GM12878 (cell line): ENCODE data around the gene OSER1. TPM values are rescaled to one million over a fixed set of nuclear protein-coding genes. Genes with fewer than 3 reads are reported as not detected.

ENCODE experiments used
- ATAC-seq: fragments of 200-7000 bp; cut with Tn5 transposase; 3 replicates; pipeline ENCODE4 v1.9.1; 2020; ENCODE audit warnings: mild to moderate bottlenecking, moderate library complexity
- BruUV-seq: library from RNA; stranded (reverse); fragments of 400-500 nt; replicated peaks from 2 replicates; lab custom pipeline; 2021; lab: Mats Ljungman, UMichigan
- CTCF ChIA-PET: fragments of 300-600 bp; sonication (Branson Sonifier 250); formaldehyde crosslinking; extraction: SDS; loops from one replicate; lab custom pipeline; 2021; ENCODE audit warnings: inconsistent platforms; lab: Yijun Ruan, JAX
- POLR2A ChIA-PET: fragments of 350-600 bp; formaldehyde crosslinking; extraction: SDS; loops from one replicate; lab custom pipeline; 2021; ENCODE audit warnings: inconsistent platforms; lab: Charles Lee
- RAD21 ChIA-PET: fragments of 300-600 bp; sonication (Branson Sonifier 250); formaldehyde crosslinking; loops from one replicate; lab custom pipeline; 2023; ENCODE audit warnings: antibody characterized with exemption; ENCODE audit not compliant: unreplicated experiment; lab: Charles Lee
- SMC1A ChIA-PET: fragments of 300-600 bp; sonication (Branson Sonifier 250); formaldehyde crosslinking; loops from one replicate; lab custom pipeline; 2023; ENCODE audit not compliant: unreplicated experiment, uncharacterized antibody; lab: Charles Lee
- DNase-seq: peaks from one replicate; pipeline ENCODE4 v3.0.0-alpha.2; 2011; ENCODE audit warnings: low read depth, low spot score
- FAIRE-seq: peaks from 3 replicates; lab custom pipeline; 2011; peaks lifted over from hg19 to GRCh38; lab: Jason Lieb, UNC
- H2AFZ ChIP-seq: 2 replicates; pipeline ENCODE4 v1.6.0; 2011; ENCODE audit warnings: low read depth, low read length, control low read depth; ENCODE audit not compliant: control insufficient read depth
- H3K27ac ChIP-seq: 2 replicates; pipeline ENCODE4 v1.5.1; 2011; ENCODE audit warnings: control low read depth; ENCODE audit not compliant: control insufficient read depth, insufficient read depth
- H3K27me3 ChIP-seq, 2 experiments: replicated peaks in 1 of 2; 2 replicates each; pipeline versions ENCODE4 v1.6.0 to v1.6.1; 2011; ENCODE audit warnings: low read length in 1 of 2; ENCODE audit not compliant: control insufficient read depth in 2 of 2, insufficient read depth in 2 of 2
- H3K36me3 ChIP-seq, 2 experiments: 2 replicates each; pipeline ENCODE4 v1.5.1; 2011; ENCODE audit warnings: low read length in 1 of 2; ENCODE audit not compliant: control insufficient read depth in 2 of 2, insufficient read depth in 2 of 2
- H3K4me1 ChIP-seq: 2 replicates; pipeline ENCODE4 v1.6.1; 2011; ENCODE audit warnings: mild to moderate bottlenecking, low read length, moderate library complexity, mixed read lengths; ENCODE audit not compliant: control insufficient read depth, insufficient read depth
- H3K4me2 ChIP-seq: 2 replicates; pipeline ENCODE4 v1.6.0; 2011; ENCODE audit warnings: control low read depth; ENCODE audit not compliant: control insufficient read depth, insufficient read depth
- H3K4me3 ChIP-seq: fragments of 200-600 bp; sonication (generic); 2 replicates; pipeline ENCODE4 v1.5.1; 2016
- H3K79me2 ChIP-seq: 2 replicates; pipeline ENCODE4 v1.6.0; 2011; ENCODE audit warnings: low read length; ENCODE audit not compliant: control insufficient read depth, insufficient read depth
- H3K9ac ChIP-seq: 2 replicates; pipeline ENCODE4 v1.8.0; 2011; ENCODE audit warnings: low read length, control low read depth, mixed read lengths; ENCODE audit not compliant: control insufficient read depth, insufficient read depth
- H3K9me3 ChIP-seq: replicated peaks from 3 replicates; pipeline ENCODE4 v1.5.1; 2011; ENCODE audit warnings: mild to moderate bottlenecking, low read length; ENCODE audit not compliant: control insufficient read depth, insufficient read depth
- H4K20me1 ChIP-seq: 2 replicates; pipeline ENCODE4 v1.6.0; 2011; ENCODE audit not compliant: control insufficient read depth, insufficient read depth
- IRF4 ChIP-seq: IDR thresholded peaks from 2 replicates; pipeline ENCODE4 v1.6.1; 2011; ENCODE audit warnings: low read depth, low read length
- MLLT1 ChIP-seq: fragments of 450-650 bp; IDR thresholded peaks from 2 replicates; pipeline ENCODE4 v1.6.1; 2016; ENCODE audit warnings: mild to moderate bottlenecking
- MTA3 ChIP-seq: IDR thresholded peaks from 2 replicates; pipeline ENCODE4 v1.6.1; 2012; ENCODE audit warnings: low read length, inconsistent platforms, borderline replicate concordance
- MYB ChIP-seq: fragments of 150-350 bp; IDR thresholded peaks from 2 replicates; pipeline ENCODE4 v1.6.1; 2014; ENCODE audit warnings: mild to moderate bottlenecking, low read depth, low read length, borderline replicate concordance
- NR2C1 ChIP-seq: fragments of 450-650 bp; IDR thresholded peaks from 2 replicates; pipeline ENCODE4 v1.6.1; 2017; ENCODE audit warnings: antibody characterized with exemption, mild to moderate bottlenecking, moderate library complexity
- PAX8 ChIP-seq: fragments of 450-650 bp; IDR thresholded peaks from 2 replicates; pipeline ENCODE4 v1.6.1; 2017; ENCODE audit warnings: mild to moderate bottlenecking, moderate library complexity
- PKNOX1 ChIP-seq: fragments of 450-650 bp; IDR thresholded peaks from 2 replicates; pipeline ENCODE4 v1.6.1; 2016; ENCODE audit warnings: mild to moderate bottlenecking
- SP1 ChIP-seq: IDR thresholded peaks from one replicate; pipeline ENCODE4 v1.6.1; 2011; ENCODE audit warnings: low read depth, low read length
- TARDBP ChIP-seq: IDR thresholded peaks from 2 replicates; pipeline ENCODE4 v1.6.1; 2016; ENCODE audit warnings: borderline replicate concordance
- ZNF207 ChIP-seq: fragments of 450-650 bp; IDR thresholded peaks from 2 replicates; pipeline ENCODE4 v1.6.1; 2014; ENCODE audit warnings: antibody characterized with exemption, mild to moderate bottlenecking, borderline replicate concordance
- ZNF217 ChIP-seq: fragments of 450-650 bp; IDR thresholded peaks from 2 replicates; pipeline ENCODE4 v1.6.1; 2017; ENCODE audit warnings: antibody characterized with exemption, mild to moderate bottlenecking
- WGBS: methylation state at CpG from one replicate; pipeline ENCODE4 v1.1.6; 2016; ENCODE audit warnings: low lambda C conversion rate; ENCODE audit not compliant: insufficient replicate concordance, insufficient coverage; ENCODE audit errors: missing lambda C conversion rate; 5-methylcytosine and 5-hydroxymethylcytosine counted together
- in situ Hi-C: fragments of 300-500 bp; cut with MboI; formaldehyde crosslinking; loops from 9 replicates; pipeline ENCODE4 v1.14.3; 2018; ENCODE audit warnings: mixed read lengths
- intact Hi-C: fragments of 100-400 bp; cut with micrococcal nuclease; formaldehyde crosslinking; loops from one replicate; pipeline ENCODE4 v1.14.2; 2022; ENCODE audit not compliant: unreplicated experiment
- polyA plus RNA-seq, 11 experiments: library from polyadenylated mRNA; depleted of rRNA in 4 of 11; unstranded in 6 of 11; stranded (reverse) in 5 of 11; fragments of >200 nt; fragmentation: Nextera tagmentation in 4 of 11; fragmentation: Illumina TruSeq in 1 of 11; extraction: Ambion mirVana in 4 of 11; extraction: Trizol in 1 of 11; gene quantifications; 1 replicate in 1 of 11; 2 replicates in 10 of 11; pipeline versions ENCODE4 v1.2.1 to v1.2.3, GENCODE V29; 2011 to 2016; ENCODE audit warnings: inconsistent platforms in 2 of 11, missing spikeins in 2 of 11, low read depth in 1 of 11
- total RNA-seq, 4 experiments: library from RNA; depleted of rRNA in 3 of 4; stranded (reverse); fragments of >200 nt in 3 of 4; fragmentation: Illumina TruSeq in 1 of 4; extraction: Trizol in 1 of 4; gene quantifications; 2 replicates each; pipeline versions ENCODE4 v1.2.1 to v1.2.3, GENCODE V29; 2013 to 2021
- TF ChIP-seq, protein P1 (sequence below): fragments of 450-650 bp; IDR thresholded peaks from 2 replicates; pipeline ENCODE4 v1.6.1; 2017; ENCODE audit warnings: mild to moderate bottlenecking
- TF ChIP-seq, protein P2 (sequence below): IDR thresholded peaks from 2 replicates; pipeline ENCODE4 v1.6.1; 2012; ENCODE audit warnings: mild to moderate bottlenecking, low read depth, low read length
- TF ChIP-seq, protein P3 (sequence below): fragments of 450-650 bp; IDR thresholded peaks from 2 replicates; pipeline ENCODE4 v1.6.1; 2017; ENCODE audit warnings: antibody characterized with exemption, mild to moderate bottlenecking, moderate library complexity

Gene OSER1
- total and polyA plus RNA-seq, 10 of the 15 experiments (the other 5 are each of a cell fraction or from before 2014, with no cell fraction given): 19.3 to 63.8 (median 28.4) TPM

- H3K79me2 ChIP-seq: no peaks in the 10 kb centered on the region
- H3K4me3 ChIP-seq: no peak overlapping the region
- no peak overlapping the region for H3K4me2 ChIP-seq
- RAD21 ChIA-PET: interaction anchor here (0.8 kb wide), 1 partner anchor 69 kb away, joined by 3 read pairs; no protein-coding TSS in a partner anchor
- POLR2A ChIA-PET: no interaction called here
- no peaks in the 10 kb centered on the region for H3K36me3 ChIP-seq
- H3K27ac ChIP-seq: no peak overlapping the region
- H2AFZ ChIP-seq: no peak overlapping the region
- BruUV-seq: no TSS peak
- WGBS: 51% methylated on average over 4 of the region's 4 CpGs
- peaks cover 6 to 12% of the 10 kb centered on the region in 2 experiments; a peak in 3 of 4 replicates for H3K27me3 ChIP-seq
- no peaks in the 10 kb centered on the region for H4K20me1 ChIP-seq
- SMC1A ChIA-PET: interaction anchor here (1.5 kb wide), 1 partner anchor 9 kb away, joined by 3 read pairs; no protein-coding TSS in a partner anchor
- in situ Hi-C loops (loop anchor here (5.0 kb wide), 1 partner anchor 68 kb away; no protein-coding TSS in a partner anchor), intact Hi-C loops (no loop called here)
- CTCF ChIA-PET: interaction anchor here (1.2 to 1.9 kb wide), 2 partner anchors 10 to 69 kb away, joined by 5 to 6 read pairs; no protein-coding TSS in a partner anchor
- no peak overlapping the region for H3K9ac ChIP-seq
- no peaks in the 10 kb centered on the region for H3K9me3 ChIP-seq
- DNase-seq: no peak
- H3K4me1 ChIP-seq: no peaks in the 10 kb centered on the region
- ATAC-seq: no peak
- no peak for FAIRE-seq
- no peak for TF ChIP-seq ZNF217
- TF ChIP-seq, protein P1, sequence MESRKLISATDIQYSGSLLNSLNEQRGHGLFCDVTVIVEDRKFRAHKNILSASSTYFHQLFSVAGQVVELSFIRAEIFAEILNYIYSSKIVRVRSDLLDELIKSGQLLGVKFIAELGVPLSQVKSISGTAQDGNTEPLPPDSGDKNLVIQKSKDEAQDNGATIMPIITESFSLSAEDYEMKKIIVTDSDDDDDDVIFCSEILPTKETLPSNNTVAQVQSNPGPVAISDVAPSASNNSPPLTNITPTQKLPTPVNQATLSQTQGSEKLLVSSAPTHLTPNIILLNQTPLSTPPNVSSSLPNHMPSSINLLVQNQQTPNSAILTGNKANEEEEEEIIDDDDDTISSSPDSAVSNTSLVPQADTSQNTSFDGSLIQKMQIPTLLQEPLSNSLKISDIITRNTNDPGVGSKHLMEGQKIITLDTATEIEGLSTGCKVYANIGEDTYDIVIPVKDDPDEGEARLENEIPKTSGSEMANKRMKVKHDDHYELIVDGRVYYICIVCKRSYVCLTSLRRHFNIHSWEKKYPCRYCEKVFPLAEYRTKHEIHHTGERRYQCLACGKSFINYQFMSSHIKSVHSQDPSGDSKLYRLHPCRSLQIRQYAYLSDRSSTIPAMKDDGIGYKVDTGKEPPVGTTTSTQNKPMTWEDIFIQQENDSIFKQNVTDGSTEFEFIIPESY: no peak
- no peak for TF ChIP-seq ZNF207
- TF ChIP-seq IRF4: no peak
- TF ChIP-seq MLLT1: no peak
- no peak for TF ChIP-seq TARDBP
- no peak for TF ChIP-seq NR2C1
- TF ChIP-seq, protein P2, sequence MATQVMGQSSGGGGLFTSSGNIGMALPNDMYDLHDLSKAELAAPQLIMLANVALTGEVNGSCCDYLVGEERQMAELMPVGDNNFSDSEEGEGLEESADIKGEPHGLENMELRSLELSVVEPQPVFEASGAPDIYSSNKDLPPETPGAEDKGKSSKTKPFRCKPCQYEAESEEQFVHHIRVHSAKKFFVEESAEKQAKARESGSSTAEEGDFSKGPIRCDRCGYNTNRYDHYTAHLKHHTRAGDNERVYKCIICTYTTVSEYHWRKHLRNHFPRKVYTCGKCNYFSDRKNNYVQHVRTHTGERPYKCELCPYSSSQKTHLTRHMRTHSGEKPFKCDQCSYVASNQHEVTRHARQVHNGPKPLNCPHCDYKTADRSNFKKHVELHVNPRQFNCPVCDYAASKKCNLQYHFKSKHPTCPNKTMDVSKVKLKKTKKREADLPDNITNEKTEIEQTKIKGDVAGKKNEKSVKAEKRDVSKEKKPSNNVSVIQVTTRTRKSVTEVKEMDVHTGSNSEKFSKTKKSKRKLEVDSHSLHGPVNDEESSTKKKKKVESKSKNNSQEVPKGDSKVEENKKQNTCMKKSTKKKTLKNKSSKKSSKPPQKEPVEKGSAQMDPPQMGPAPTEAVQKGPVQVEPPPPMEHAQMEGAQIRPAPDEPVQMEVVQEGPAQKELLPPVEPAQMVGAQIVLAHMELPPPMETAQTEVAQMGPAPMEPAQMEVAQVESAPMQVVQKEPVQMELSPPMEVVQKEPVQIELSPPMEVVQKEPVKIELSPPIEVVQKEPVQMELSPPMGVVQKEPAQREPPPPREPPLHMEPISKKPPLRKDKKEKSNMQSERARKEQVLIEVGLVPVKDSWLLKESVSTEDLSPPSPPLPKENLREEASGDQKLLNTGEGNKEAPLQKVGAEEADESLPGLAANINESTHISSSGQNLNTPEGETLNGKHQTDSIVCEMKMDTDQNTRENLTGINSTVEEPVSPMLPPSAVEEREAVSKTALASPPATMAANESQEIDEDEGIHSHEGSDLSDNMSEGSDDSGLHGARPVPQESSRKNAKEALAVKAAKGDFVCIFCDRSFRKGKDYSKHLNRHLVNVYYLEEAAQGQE: no peak
- TF ChIP-seq SP1: no peak
- TF ChIP-seq MTA3: no peak
- no peak for TF ChIP-seq PAX8
- TF ChIP-seq PKNOX1: no peak
- TF ChIP-seq MYB: no peak
- TF ChIP-seq, protein P3, sequence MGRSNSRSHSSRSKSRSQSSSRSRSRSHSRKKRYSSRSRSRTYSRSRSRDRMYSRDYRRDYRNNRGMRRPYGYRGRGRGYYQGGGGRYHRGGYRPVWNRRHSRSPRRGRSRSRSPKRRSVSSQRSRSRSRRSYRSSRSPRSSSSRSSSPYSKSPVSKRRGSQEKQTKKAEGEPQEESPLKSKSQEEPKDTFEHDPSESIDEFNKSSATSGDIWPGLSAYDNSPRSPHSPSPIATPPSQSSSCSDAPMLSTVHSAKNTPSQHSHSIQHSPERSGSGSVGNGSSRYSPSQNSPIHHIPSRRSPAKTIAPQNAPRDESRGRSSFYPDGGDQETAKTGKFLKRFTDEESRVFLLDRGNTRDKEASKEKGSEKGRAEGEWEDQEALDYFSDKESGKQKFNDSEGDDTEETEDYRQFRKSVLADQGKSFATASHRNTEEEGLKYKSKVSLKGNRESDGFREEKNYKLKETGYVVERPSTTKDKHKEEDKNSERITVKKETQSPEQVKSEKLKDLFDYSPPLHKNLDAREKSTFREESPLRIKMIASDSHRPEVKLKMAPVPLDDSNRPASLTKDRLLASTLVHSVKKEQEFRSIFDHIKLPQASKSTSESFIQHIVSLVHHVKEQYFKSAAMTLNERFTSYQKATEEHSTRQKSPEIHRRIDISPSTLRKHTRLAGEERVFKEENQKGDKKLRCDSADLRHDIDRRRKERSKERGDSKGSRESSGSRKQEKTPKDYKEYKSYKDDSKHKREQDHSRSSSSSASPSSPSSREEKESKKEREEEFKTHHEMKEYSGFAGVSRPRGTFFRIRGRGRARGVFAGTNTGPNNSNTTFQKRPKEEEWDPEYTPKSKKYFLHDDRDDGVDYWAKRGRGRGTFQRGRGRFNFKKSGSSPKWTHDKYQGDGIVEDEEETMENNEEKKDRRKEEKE: no peak
These were observed 25.0 kb downstream of the OSER1 start for GRCh38 chr20:44185574-44185973.
